ENCODE data around the gene MADCAM1.
"Not testable (repeated sequence)": the region's sequence is repeated elsewhere in the genome, so short reads cannot be mapped to it uniquely, and the experiment has no call there.

Gene MADCAM1

GRCh38 chr19:468587-469256, 27.6 kb upstream of the MADCAM1 start:
- Histone ChIP-seq H3K27ac (ENCODE audit: low read depth, low read length) (no peak overlapping the region), H3K36me3 (ENCODE audit: insufficient read depth, low read length) (no peaks in the 10 kb centered on the region), H3K27me3 (ENCODE audit: insufficient read depth, low read length) (no peaks in the 10 kb centered on the region), H3K9me3 (ENCODE audit: insufficient read depth, low read depth, low read length) (no peaks in the 10 kb centered on the region), H3K4me1 (ENCODE audit: insufficient read depth, low read length) (no peaks in the 10 kb centered on the region), H3K4me3 (ENCODE audit: low read length) (no peak overlapping the region), H3K9ac (ENCODE audit: low read depth, low read length) (no peak overlapping the region)
- 92% methylated on average over 27 of the region's 27 CpGs for WGBS

- H3K27ac ChIP-seq (ENCODE audit: low read depth, low read length): no peak overlapping the region
- H3K4me3 ChIP-seq (ENCODE audit: low read length): no peak overlapping the region
- H3K27me3 ChIP-seq (ENCODE audit: insufficient read depth, low read length): no peaks in the 10 kb centered on the region
- no peak overlapping the region for H3K9ac ChIP-seq (ENCODE audit: low read depth, low read length)
- no peaks in the 10 kb centered on the region for H3K36me3 ChIP-seq (ENCODE audit: insufficient read depth, low read length)
- H3K9me3 ChIP-seq (ENCODE audit: insufficient read depth, low read depth, low read length): no peaks in the 10 kb centered on the region
- no peaks in the 10 kb centered on the region for H3K4me1 ChIP-seq (ENCODE audit: insufficient read depth, low read length)
- 81% methylated on average over 7 of the region's 7 CpGs for WGBS
These were observed 26.5 kb upstream of the MADCAM1 start for GRCh38 chr19:469833-470232.

GRCh38 chr19:470701-471100, 25.6 kb upstream of the MADCAM1 start:
- Histone ChIP-seq H3K4me1 (ENCODE audit: insufficient read depth, low read length) (no peaks in the 10 kb centered on the region), H3K36me3 (ENCODE audit: insufficient read depth, low read length) (no peaks in the 10 kb centered on the region), H3K27ac (ENCODE audit: low read depth, low read length) (no peak overlapping the region), H3K9me3 (ENCODE audit: insufficient read depth, low read depth, low read length) (no peaks in the 10 kb centered on the region), H3K9ac (ENCODE audit: low read depth, low read length) (no peak overlapping the region), H3K27me3 (ENCODE audit: insufficient read depth, low read length) (no peaks in the 10 kb centered on the region), H3K4me3 (ENCODE audit: low read length) (no peak overlapping the region)
- WGBS: 87% methylated on average over 20 of the region's 20 CpGs

DNA sequence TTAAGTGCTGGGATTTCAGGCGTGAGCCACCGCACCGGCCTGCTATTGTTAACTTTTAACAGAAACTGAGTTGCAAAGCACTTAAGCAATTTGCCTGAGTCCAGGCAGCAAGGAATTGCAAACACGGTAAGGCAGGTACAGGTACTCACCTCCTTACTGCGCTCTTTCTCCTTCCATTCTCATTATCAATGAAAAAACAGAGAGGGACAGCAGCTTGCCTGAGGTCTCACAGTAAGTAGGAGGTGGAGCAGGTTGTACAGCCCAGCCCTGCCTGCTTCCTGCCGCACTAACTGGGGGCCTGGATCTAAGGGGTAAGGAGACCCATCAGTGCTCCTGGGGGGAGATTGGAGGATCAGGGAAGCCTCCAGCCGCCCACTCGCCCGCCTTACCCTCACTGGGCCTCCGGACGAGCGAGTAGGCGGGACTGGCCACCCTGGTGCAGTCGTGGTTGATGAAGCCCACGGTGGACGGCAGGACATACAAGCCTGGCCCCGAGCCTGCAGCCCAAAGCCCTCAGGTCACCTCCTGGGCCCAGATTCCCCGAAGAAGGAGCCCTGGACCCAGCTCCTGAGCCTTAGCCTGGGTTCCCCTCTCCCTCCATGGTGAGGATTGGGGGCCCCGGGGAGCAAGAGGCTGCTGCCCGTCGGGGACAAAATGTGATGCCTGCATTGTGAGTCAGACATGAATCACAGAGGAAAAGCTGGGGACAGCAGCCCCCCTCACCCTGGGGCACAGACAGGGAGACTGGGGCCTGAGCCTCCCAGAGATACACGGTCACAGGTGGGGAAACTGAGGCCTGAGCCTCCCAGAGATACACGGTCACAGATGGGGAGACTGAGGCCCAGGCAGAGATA, 24.1 kb upstream of the MADCAM1 start:
- H3K27me3 ChIP-seq (ENCODE audit: insufficient read depth, low read length): no peaks in the 10 kb centered on the region
- no peaks in the 10 kb centered on the region for H3K4me1 ChIP-seq (ENCODE audit: insufficient read depth, low read length)
- no peak overlapping the region for H3K4me3 ChIP-seq (ENCODE audit: low read length)
- H3K9me3 ChIP-seq (ENCODE audit: insufficient read depth, low read depth, low read length): no peaks in the 10 kb centered on the region
- H3K9ac ChIP-seq (ENCODE audit: low read depth, low read length): no peak overlapping the region
- no peaks in the 10 kb centered on the region for H3K36me3 ChIP-seq (ENCODE audit: insufficient read depth, low read length)
- H3K27ac ChIP-seq (ENCODE audit: low read depth, low read length): no peak overlapping the region
- WGBS: 82% methylated on average over 23 of the region's 23 CpGs

DNA sequence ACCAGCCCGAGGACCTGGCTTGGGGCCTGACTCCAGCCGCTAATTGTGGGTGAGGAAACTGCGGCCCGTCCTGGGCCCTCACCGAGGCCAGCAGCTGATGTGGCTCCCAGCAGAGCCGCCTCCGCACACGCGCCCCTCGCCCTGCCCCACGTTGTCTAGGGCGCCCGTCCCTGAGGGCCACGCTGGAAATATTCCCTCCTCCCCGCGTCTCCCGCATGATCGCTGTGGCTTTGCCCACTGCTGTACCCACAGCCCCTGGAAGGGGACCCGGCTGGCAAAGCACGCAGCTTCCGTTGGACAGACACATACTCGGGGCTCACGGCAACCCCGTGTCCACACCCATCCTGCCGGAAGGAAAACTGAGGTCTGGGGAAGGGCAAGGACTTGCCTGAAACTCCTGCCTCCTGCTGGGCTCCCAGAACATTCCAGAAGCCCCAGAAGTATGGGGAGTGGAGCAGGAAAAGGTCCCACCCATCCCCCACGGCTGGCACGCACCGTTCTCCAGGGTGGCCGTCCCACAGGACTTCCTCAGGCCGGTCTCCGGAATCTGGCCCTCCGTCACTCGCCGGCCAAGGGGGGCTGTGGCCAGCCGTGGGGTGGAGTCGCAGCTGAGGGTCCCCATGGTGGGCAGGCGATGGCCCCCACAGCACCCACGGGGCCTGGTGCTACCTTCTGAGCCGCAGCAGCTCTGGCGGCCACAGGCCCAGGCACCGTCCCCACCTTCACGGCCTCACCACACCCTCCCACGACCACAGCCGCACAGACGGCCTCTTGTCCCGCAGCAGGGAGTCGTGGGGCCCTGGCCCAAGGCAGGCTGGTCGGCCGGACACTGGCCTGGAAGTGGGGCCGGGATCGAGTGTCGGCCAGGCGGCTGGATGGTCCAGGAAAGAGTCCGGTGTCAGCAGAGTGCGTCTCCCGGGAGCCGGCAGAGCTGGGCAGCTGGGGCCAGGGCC, 21.9 kb upstream of the MADCAM1 start:
- no peak overlapping the region for H3K9ac ChIP-seq (ENCODE audit: low read depth, low read length)
- no peaks in the 10 kb centered on the region for H3K36me3 ChIP-seq (ENCODE audit: insufficient read depth, low read length)
- no peaks in the 10 kb centered on the region for H3K27me3 ChIP-seq (ENCODE audit: insufficient read depth, low read length)
- H3K4me1 ChIP-seq (ENCODE audit: insufficient read depth, low read length): no peaks in the 10 kb centered on the region; the same call in 1 of the 2 replicates
- no peaks in the 10 kb centered on the region for H3K9me3 ChIP-seq (ENCODE audit: insufficient read depth, low read depth, low read length)
- no peak overlapping the region for H3K27ac ChIP-seq (ENCODE audit: low read depth, low read length)
- no peak overlapping the region for H3K4me3 ChIP-seq (ENCODE audit: low read length)
- WGBS: 89% methylated on average over 57 of the region's 57 CpGs

DNA sequence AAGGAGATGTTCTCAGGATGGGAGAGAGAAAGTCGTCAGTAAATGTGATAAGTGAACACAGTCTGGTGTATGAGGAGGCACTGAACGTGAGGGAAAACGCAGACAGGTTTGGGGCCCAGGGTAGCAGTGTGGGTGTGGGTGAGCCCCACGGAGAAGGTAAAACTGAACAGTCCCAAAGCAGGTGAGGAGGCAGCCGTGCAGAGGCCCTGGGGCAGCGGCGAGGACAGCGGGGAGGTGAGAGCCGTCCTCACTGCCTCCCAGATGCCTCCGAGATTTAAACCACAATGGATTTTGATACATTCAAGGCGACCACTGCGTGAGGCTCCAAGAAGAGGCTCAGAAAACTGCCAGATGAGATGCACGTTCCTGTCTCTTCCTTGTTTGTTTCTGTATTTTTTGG, 20.9 kb upstream of the MADCAM1 start:
- Histone ChIP-seq H3K9ac (ENCODE audit: low read depth, low read length) (no peak overlapping the region), H3K4me1 (ENCODE audit: insufficient read depth, low read length) (no peaks in the 10 kb centered on the region; the same call in 1 of the 2 replicates), H3K9me3 (ENCODE audit: insufficient read depth, low read depth, low read length) (no peaks in the 10 kb centered on the region), H3K4me3 (ENCODE audit: low read length) (no peak overlapping the region), H3K27ac (ENCODE audit: low read depth, low read length) (no peak overlapping the region), H3K36me3 (ENCODE audit: insufficient read depth, low read length) (no peaks in the 10 kb centered on the region), H3K27me3 (ENCODE audit: insufficient read depth, low read length) (no peaks in the 10 kb centered on the region)
- WGBS: 89% methylated on average over 13 of the region's 13 CpGs

DNA sequence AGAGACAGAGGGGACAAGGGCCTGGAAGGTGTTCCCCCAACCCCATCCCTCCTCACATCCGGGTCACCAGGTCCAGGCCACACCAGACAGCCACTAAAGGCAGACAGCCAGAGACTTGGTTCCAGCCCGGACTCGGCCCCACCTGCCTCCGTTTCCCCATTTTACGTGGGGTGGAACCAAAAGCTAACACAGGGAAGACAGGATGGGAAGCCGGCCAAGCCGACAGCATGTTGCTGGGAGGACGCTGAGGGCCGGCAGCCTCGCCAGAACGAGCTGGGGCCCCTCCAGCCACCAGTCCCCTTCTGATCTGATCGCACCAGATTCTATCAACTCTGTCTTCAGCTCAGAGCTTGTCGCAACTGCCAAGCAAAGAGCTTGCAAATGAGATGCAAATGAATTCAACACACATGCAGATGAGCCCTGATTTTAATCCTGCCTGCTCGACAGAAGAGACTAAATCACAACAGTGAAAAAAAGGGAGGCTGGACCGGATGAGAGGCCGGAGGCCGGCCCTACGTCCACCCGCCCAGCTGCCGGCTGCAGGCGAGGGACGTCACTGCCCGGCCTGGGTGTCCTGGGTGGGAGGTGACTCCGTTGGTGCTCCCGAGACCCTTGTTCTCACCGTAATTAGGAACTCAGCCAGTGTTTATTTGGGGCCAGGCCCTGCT, 17.9 kb upstream of the MADCAM1 start:
- 78% methylated on average over 26 of the region's 26 CpGs for WGBS
- H3K4me3 ChIP-seq (ENCODE audit: low read length): no peak overlapping the region
- no peaks in the 10 kb centered on the region for H3K36me3 ChIP-seq (ENCODE audit: insufficient read depth, low read length)
- H3K27me3 ChIP-seq (ENCODE audit: insufficient read depth, low read length): no peaks in the 10 kb centered on the region
- peaks cover 11% of the 10 kb centered on the region; the same call in 1 of the 2 replicates for H3K9me3 ChIP-seq (ENCODE audit: insufficient read depth, low read depth, low read length)
- no peak overlapping the region for H3K27ac ChIP-seq (ENCODE audit: low read depth, low read length)
- H3K9ac ChIP-seq (ENCODE audit: low read depth, low read length): no peak overlapping the region; the same call in 1 of the 2 replicates
- no peaks in the 10 kb centered on the region; the same call in 1 of the 2 replicates for H3K4me1 ChIP-seq (ENCODE audit: insufficient read depth, low read length)

DNA sequence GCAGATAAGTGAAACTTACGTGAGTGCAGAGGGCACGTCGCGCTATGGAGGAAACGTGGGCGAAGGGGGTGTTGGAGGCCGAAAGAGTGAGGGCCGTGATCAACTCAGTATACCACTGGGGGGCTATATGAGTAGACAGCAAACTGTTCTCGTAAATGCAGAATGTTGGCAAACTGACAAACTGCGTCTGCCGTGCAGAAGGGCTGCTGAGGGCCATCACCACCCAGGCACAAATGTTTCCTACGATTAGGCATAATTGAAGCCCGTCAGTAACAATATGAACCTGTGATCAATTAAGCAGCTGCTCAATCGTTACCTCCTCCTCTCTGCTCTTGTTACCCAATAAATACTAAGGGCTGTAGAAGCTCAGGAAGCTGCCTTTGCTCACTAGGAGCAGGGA, 17.3 kb upstream of the MADCAM1 start:
- WGBS: 87% methylated on average over 14 of the region's 14 CpGs

DNA sequence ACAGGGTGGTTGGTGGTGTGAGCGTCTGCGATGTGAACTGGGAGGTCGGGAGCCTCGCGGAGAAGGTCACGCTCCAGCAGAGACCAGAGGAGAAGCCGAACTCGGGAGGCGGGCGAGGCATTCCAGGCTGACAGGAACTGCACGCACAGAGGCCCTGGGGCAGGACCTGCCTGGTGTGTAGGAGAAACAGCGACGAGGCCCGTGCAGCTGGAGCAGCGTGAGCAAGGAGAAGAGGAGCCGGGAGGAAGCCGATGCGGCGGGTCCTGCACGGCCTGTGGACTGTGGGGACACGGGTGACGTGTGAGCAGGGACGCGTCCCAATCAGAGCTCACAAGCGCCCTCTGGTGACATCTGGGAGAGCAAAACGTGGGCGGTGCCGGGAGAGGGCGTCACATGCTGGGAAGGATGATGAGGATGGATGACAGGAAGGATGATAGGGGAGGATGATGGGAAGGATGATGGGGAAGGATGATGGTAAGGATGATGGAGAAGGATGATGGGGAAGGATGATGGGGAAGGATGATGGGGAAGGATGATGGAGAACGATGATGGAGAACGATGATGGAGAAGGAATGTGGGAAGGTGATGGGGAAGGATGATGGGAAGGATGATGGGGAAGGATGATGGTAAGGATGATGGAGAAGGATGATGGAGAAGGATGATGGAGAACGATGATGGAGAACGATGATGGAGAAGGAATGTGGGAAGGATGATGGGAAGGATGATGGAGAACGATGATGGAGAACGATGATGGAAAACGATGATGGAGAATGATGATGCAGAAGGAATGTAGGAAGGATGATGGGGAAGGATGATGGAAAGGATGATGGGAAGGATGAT, 16.1 kb upstream of the MADCAM1 start:
- Histone ChIP-seq H3K9me3 (ENCODE audit: insufficient read depth, low read depth, low read length) (peaks cover 11% of the 10 kb centered on the region; the same call in 1 of the 2 replicates), H3K36me3 (ENCODE audit: insufficient read depth, low read length) (no peaks in the 10 kb centered on the region), H3K4me1 (ENCODE audit: insufficient read depth, low read length) (no peaks in the 10 kb centered on the region; the same call in 1 of the 2 replicates), H3K9ac (ENCODE audit: low read depth, low read length) (no peak overlapping the region), H3K27ac (ENCODE audit: low read depth, low read length) (no peak overlapping the region), H3K4me3 (ENCODE audit: low read length) (no peak overlapping the region), H3K27me3 (ENCODE audit: insufficient read depth, low read length) (peaks cover 4% of the 10 kb centered on the region; the same call in 1 of the 2 replicates)
- 34% methylated on average over 36 of the region's 36 CpGs for WGBS

More for the DNA sequence above, 17.3 kb upstream of the MADCAM1 start:
- Histone ChIP-seq H3K9me3 (ENCODE audit: insufficient read depth, low read depth, low read length) (peaks cover 11% of the 10 kb centered on the region; the same call in 1 of the 2 replicates), H3K4me1 (ENCODE audit: insufficient read depth, low read length) (no peaks in the 10 kb centered on the region; the same call in 1 of the 2 replicates), H3K4me3 (ENCODE audit: low read length) (no peak overlapping the region), H3K36me3 (ENCODE audit: insufficient read depth, low read length) (no peaks in the 10 kb centered on the region), H3K27ac (ENCODE audit: low read depth, low read length) (no peak overlapping the region), H3K27me3 (ENCODE audit: insufficient read depth, low read length) (no peaks in the 10 kb centered on the region), H3K9ac (ENCODE audit: low read depth, low read length) (no peak overlapping the region)

GRCh38 chr19:481100-481499, 15.2 kb upstream of the MADCAM1 start:
- WGBS: 86% methylated on average over 3 of the region's 3 CpGs

More at GRCh38 chr19:481100-481499, 15.2 kb upstream of the MADCAM1 start:
- not testable (repeated sequence) for H3K27me3 ChIP-seq (ENCODE audit: insufficient read depth, low read length); H3K4me3 ChIP-seq (ENCODE audit: low read length); H3K27ac ChIP-seq (ENCODE audit: low read depth, low read length); H3K36me3 ChIP-seq (ENCODE audit: insufficient read depth, low read length); H3K4me1 ChIP-seq (ENCODE audit: insufficient read depth, low read length); H3K9ac ChIP-seq (ENCODE audit: low read depth, low read length)
- H3K9me3 ChIP-seq (ENCODE audit: insufficient read depth, low read depth, low read length): peaks cover 11% of the 10 kb centered on the region; the same call in 1 of the 2 replicates

All from HUES64 (cell line).